ENCODE results near the gene CAMK2B. TPM values are rescaled to one million over a fixed set of nuclear protein-coding genes. Genes with fewer than 3 reads are reported as not detected.

Gene CAMK2B
- 0.59 TPM for polyA plus RNA-seq (2013, experiment 1 of 4)
- polyA plus RNA-seq (2013, experiment 2 of 4): 0.44 TPM
- 0.43 TPM for polyA plus RNA-seq (2013, experiment 3 of 4)
- polyA plus RNA-seq (2013, experiment 4 of 4): 0.41 TPM

GRCh38 chr7:44325201-44325671 lies at the start of gene CAMK2B:
TSS of gene CAMK2B (minus strand) at chr7:44325594. CDS start at chr7:44325421, 173 bp downstream.
- H3K4me1 ChIP-seq (ENCODE audit: control insufficient read depth, insufficient read depth, low read length): no peaks in the 10 kb centered on the region
- no peaks in the 10 kb centered on the region for H3K9me3 ChIP-seq (ENCODE audit: control insufficient read depth, low read length)
- peaks cover 71% of the 10 kb centered on the region for H3K27me3 ChIP-seq (ENCODE audit: control insufficient read depth, insufficient read depth, low read length, poor library complexity, severe bottlenecking)
- H3K4me3 ChIP-seq (ENCODE audit: insufficient read depth, low read depth, low read length): peak within 1 kb of the TSS; percentile 39
- 0 to 1% methylated on average over 85 of the region's 85 CpGs for WGBS, 2 experiments
- no peak within 1 kb of the TSS for H3K27ac ChIP-seq (ENCODE audit: insufficient read depth, low read depth, low read length, poor library complexity, severe bottlenecking)
- H3K36me3 ChIP-seq (ENCODE audit: control insufficient read depth, insufficient read depth, low read length): no peaks in the 10 kb centered on the region

- H3K27me3 ChIP-seq (ENCODE audit: control insufficient read depth, insufficient read depth, low read length, poor library complexity, severe bottlenecking): no peaks in the 10 kb centered on the region
- H3K4me1 ChIP-seq (ENCODE audit: control insufficient read depth, insufficient read depth, low read length): no peaks in the 10 kb centered on the region
- no peaks in the 10 kb centered on the region for H3K36me3 ChIP-seq (ENCODE audit: control insufficient read depth, insufficient read depth, low read length)
- 86 to 87% methylated on average over 12 of the region's 12 CpGs for WGBS, 2 experiments
- no peak overlapping the region for H3K27ac ChIP-seq (ENCODE audit: insufficient read depth, low read depth, low read length, poor library complexity, severe bottlenecking)
- H3K9me3 ChIP-seq (ENCODE audit: control insufficient read depth, low read length): no peaks in the 10 kb centered on the region
- H3K4me3 ChIP-seq (ENCODE audit: insufficient read depth, low read depth, low read length): no peak overlapping the region
Observed at GRCh38 chr7:44374007-44374763, 48.8 kb upstream of the CAMK2B start.

GRCh38 chr7:44373418-44373740 lies 48.0 kb upstream of the CAMK2B start:
- Histone ChIP-seq H3K36me3 (ENCODE audit: control insufficient read depth, insufficient read depth, low read length) (no peaks in the 10 kb centered on the region), H3K27ac (ENCODE audit: insufficient read depth, low read depth, low read length, poor library complexity, severe bottlenecking) (no peak overlapping the region), H3K4me3 (ENCODE audit: insufficient read depth, low read depth, low read length) (no peak overlapping the region), H3K4me1 (ENCODE audit: control insufficient read depth, insufficient read depth, low read length) (no peaks in the 10 kb centered on the region), H3K27me3 (ENCODE audit: control insufficient read depth, insufficient read depth, low read length, poor library complexity, severe bottlenecking) (no peaks in the 10 kb centered on the region), H3K9me3 (ENCODE audit: control insufficient read depth, low read length) (no peaks in the 10 kb centered on the region)
- WGBS, 2 experiments: 80 to 81% methylated on average over 2 of the region's 2 CpGs

DNA sequence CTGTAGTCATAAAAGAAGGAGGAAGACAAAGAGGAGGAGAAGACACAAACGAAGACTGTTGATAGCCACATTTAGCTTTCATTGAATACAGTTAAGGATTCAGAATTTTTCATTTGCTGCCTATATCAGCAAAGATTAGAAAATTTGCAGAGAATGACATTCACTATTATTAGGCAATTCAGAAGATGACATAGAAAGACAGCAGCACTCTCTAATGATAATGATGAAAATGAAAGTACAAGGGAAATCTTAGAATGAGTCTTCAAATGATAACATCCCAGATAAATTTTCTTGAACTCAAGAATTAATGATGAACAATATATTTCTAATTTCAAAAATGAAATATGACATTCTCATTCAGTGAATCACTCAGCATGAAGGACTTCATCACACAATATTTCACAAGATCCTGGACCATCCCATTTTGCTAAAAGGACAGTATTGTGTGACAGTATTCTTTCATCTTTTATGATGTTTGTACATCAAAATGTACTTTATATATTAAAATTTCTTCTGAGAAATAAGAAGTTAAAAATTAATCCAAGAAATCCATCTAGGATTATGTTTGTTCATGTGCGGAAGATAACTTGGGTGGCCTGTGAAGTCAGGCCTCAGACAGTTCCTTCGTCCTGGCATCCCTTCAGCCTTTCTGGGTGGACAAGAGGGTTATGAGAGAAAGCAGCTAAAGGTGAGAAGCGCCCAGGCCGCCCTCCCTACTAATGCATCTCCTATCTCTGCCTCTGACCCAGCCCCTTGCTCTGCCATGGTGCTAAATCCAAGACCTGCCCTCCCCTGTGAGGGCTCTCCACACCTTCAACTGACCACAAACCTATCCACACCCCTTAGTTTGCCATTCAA lies 47.4 kb upstream of the CAMK2B start:
- Histone ChIP-seq H3K4me3 (ENCODE audit: insufficient read depth, low read depth, low read length) (no peak overlapping the region), H3K36me3 (ENCODE audit: control insufficient read depth, insufficient read depth, low read length) (no peaks in the 10 kb centered on the region), H3K27ac (ENCODE audit: insufficient read depth, low read depth, low read length, poor library complexity, severe bottlenecking) (no peak overlapping the region), H3K27me3 (ENCODE audit: control insufficient read depth, insufficient read depth, low read length, poor library complexity, severe bottlenecking) (no peaks in the 10 kb centered on the region), H3K4me1 (ENCODE audit: control insufficient read depth, insufficient read depth, low read length) (no peaks in the 10 kb centered on the region), H3K9me3 (ENCODE audit: control insufficient read depth, low read length) (no peaks in the 10 kb centered on the region)
- WGBS, 2 experiments: 87 to 92% methylated on average over 4 to 5 of the region's 5 CpGs

DNA sequence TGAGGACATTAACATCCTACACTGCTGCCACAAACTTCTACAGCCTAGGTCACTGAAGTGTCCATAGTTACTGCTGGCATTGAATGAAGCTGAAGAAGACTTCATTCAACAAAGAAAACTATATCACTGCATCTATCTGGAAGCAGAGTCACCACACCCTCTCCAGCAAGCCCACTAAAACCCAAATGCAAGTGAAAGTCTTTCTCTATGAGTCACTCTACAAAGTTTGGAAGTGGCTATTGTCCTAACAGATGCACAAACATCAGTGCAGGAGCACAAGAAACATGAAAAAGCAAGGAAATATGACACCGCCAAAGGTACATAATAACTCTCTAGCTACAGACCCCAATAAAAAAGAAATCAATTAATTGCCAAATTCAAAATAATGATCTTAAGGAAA lies 43.5 kb upstream of the CAMK2B start:
- Histone ChIP-seq H3K4me3 (ENCODE audit: insufficient read depth, low read depth, low read length) (no peak overlapping the region), H3K27ac (ENCODE audit: insufficient read depth, low read depth, low read length, poor library complexity, severe bottlenecking) (no peak overlapping the region), H3K36me3 (ENCODE audit: control insufficient read depth, insufficient read depth, low read length) (no peaks in the 10 kb centered on the region), H3K4me1 (ENCODE audit: control insufficient read depth, insufficient read depth, low read length) (no peaks in the 10 kb centered on the region), H3K9me3 (ENCODE audit: control insufficient read depth, low read length) (no peaks in the 10 kb centered on the region), H3K27me3 (ENCODE audit: control insufficient read depth, insufficient read depth, low read length, poor library complexity, severe bottlenecking) (no peaks in the 10 kb centered on the region)
- WGBS, 2 experiments: 92 to 100% methylated on average over 1 of the region's 1 CpG

GRCh38 chr7:44368455-44368854 lies 43.1 kb upstream of the CAMK2B start:
- Histone ChIP-seq H3K4me1 (ENCODE audit: control insufficient read depth, insufficient read depth, low read length) (no peaks in the 10 kb centered on the region), H3K27me3 (ENCODE audit: control insufficient read depth, insufficient read depth, low read length, poor library complexity, severe bottlenecking) (no peaks in the 10 kb centered on the region), H3K4me3 (ENCODE audit: insufficient read depth, low read depth, low read length) (no peak overlapping the region), H3K9me3 (ENCODE audit: control insufficient read depth, low read length) (no peaks in the 10 kb centered on the region), H3K27ac (ENCODE audit: insufficient read depth, low read depth, low read length, poor library complexity, severe bottlenecking) (no peak overlapping the region), H3K36me3 (ENCODE audit: control insufficient read depth, insufficient read depth, low read length) (no peaks in the 10 kb centered on the region)

DNA sequence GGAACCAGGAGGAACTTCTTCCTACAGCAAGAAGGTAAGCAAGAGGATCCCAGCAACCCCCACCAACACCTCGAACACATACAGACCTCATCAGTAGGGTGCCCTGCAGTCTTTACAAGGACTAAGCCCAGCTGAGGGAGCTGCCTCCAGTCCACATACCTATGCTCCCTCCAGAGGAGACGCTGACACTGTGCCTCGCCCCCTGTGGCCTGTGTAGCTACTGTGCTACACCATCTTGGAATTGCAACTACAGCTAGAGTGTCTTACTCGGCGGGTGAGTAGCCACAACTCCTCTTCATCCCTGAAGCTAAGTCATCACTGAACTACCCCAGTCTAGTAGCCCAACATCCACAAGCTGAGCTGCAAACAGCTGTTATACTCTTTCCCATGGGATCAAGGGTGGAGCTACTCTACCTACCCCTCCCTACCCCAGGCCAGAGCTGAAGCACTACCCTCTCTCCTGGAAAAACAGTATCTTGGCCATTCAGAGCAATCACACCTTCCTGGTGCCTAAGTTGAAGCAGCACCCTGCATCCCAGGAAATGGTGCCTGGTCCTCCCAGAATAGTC lies 42.2 kb upstream of the CAMK2B start:
- 86% methylated on average over 5 of the region's 5 CpGs for WGBS, 2 experiments

GRCh38 chr7:44366986-44367385 lies 41.6 kb upstream of the CAMK2B start:
- 91 to 95% methylated on average over 4 of the region's 4 CpGs for WGBS, 2 experiments
- Histone ChIP-seq H3K4me3 (ENCODE audit: insufficient read depth, low read depth, low read length) (no peak overlapping the region), H3K27me3 (ENCODE audit: control insufficient read depth, insufficient read depth, low read length, poor library complexity, severe bottlenecking) (no peaks in the 10 kb centered on the region), H3K27ac (ENCODE audit: insufficient read depth, low read depth, low read length, poor library complexity, severe bottlenecking) (no peak overlapping the region), H3K4me1 (ENCODE audit: control insufficient read depth, insufficient read depth, low read length) (no peaks in the 10 kb centered on the region), H3K36me3 (ENCODE audit: control insufficient read depth, insufficient read depth, low read length) (no peaks in the 10 kb centered on the region), H3K9me3 (ENCODE audit: control insufficient read depth, low read length) (no peaks in the 10 kb centered on the region)

More for the DNA sequence above, 42.2 kb upstream of the CAMK2B start:
- H3K4me1 ChIP-seq (ENCODE audit: control insufficient read depth, insufficient read depth, low read length): no peaks in the 10 kb centered on the region
- no peak overlapping the region for H3K27ac ChIP-seq (ENCODE audit: insufficient read depth, low read depth, low read length, poor library complexity, severe bottlenecking)
- no peaks in the 10 kb centered on the region for H3K27me3 ChIP-seq (ENCODE audit: control insufficient read depth, insufficient read depth, low read length, poor library complexity, severe bottlenecking)
- H3K4me3 ChIP-seq (ENCODE audit: insufficient read depth, low read depth, low read length): no peak overlapping the region
- no peaks in the 10 kb centered on the region for H3K36me3 ChIP-seq (ENCODE audit: control insufficient read depth, insufficient read depth, low read length)
- H3K9me3 ChIP-seq (ENCODE audit: control insufficient read depth, low read length): no peaks in the 10 kb centered on the region

DNA sequence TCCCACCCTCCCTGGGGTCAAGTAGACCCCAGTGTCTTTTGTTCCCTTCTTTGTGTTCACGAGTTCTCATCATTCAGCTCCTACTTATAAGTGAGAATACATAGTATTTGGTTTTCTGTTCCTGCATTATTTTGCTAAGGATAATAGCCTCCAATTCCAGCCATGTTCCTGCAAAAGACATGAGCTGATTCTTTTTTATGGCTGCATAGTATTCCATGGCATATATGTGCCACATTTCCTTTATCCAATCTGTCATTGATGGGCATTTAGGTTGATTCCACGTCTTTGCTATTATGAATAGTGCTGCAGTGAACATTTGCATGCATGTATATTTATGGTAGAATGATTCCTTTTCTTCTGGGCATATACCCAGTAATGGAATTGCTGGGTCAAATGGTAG lies 28.3 kb upstream of the CAMK2B start:
- H3K9me3 ChIP-seq (ENCODE audit: control insufficient read depth, low read length): no peaks in the 10 kb centered on the region
- 28 to 64% methylated on average over 1 to 2 of the region's 2 CpGs for WGBS, 2 experiments
- H3K36me3 ChIP-seq (ENCODE audit: control insufficient read depth, insufficient read depth, low read length): no peaks in the 10 kb centered on the region
- no peak overlapping the region for H3K27ac ChIP-seq (ENCODE audit: insufficient read depth, low read depth, low read length, poor library complexity, severe bottlenecking)
- no peaks in the 10 kb centered on the region for H3K4me1 ChIP-seq (ENCODE audit: control insufficient read depth, insufficient read depth, low read length)
- no peak overlapping the region for H3K4me3 ChIP-seq (ENCODE audit: insufficient read depth, low read depth, low read length)
- H3K27me3 ChIP-seq (ENCODE audit: control insufficient read depth, insufficient read depth, low read length, poor library complexity, severe bottlenecking): no peaks in the 10 kb centered on the region
